HCT116 (cell line): ENCODE data around the gene UPP2. TPM values are rescaled to one million over a fixed set of nuclear protein-coding genes. Genes with fewer than 3 reads are reported as not detected.

ENCODE experiments used
- ATAC-seq: fragments of 200-7000 bp; cut with Tn5 transposase; 2 replicates; pipeline ENCODE4 v1.9.1; 2020; ENCODE audit warnings: mild to moderate bottlenecking, moderate library complexity
- BruUV-seq: library from RNA; stranded (reverse); fragments of 400-500 nt; replicated peaks from 2 replicates; lab custom pipeline; 2021; lab: Mats Ljungman, UMichigan
- CTCF ChIA-PET: fragments of 300-600 bp; sonication (Branson Sonifier 250); formaldehyde crosslinking; loops from one replicate; lab custom pipeline; 2021; ENCODE audit warnings: antibody characterized with exemption; lab: Charles Lee
- POLR2A ChIA-PET: fragments of 300-600, 350-600 bp; sonication (Branson Sonifier 250); formaldehyde crosslinking; loops from one replicate; lab custom pipeline; 2021; ENCODE audit warnings: antibody characterized with exemption; lab: Charles Lee
- RAD21 ChIA-PET, 2 experiments: fragments of 300-600 bp; sonication (Branson Sonifier 250); formaldehyde crosslinking; loops; one replicate each; lab custom pipeline; 2023; ENCODE audit warnings: low total read pairs in 2 of 2; ENCODE audit not compliant: uncharacterized antibody in 2 of 2, unreplicated experiment in 2 of 2, low non-redundant PET in 1 of 2; lab: Charles Lee
- DNase-seq: peaks from one replicate; pipeline ENCODE4 v3.0.0-alpha.2; 2010; ENCODE audit warnings: low read depth, low spot score
- H2AFZ ChIP-seq: fragments of 200-600 bp; shearing (Covaris generic), sonication (generic); 2 replicates; pipeline ENCODE4 v1.6.1; 2017; ENCODE audit warnings: low read depth, mixed run types, mixed read lengths, antibody characterized with exemption, low read length; ENCODE audit not compliant: poor library complexity, severe bottlenecking
- H3K27ac ChIP-seq: 2 replicates; pipeline ENCODE4 v1.5.1; 2012; ENCODE audit warnings: low read depth, low read length
- H3K27me3 ChIP-seq: fragments of 200-600 bp; sonication (generic); 2 replicates; pipeline ENCODE4 v1.6.1; 2016; ENCODE audit warnings: mixed run types, low read length, mixed read lengths; ENCODE audit not compliant: insufficient read depth
- H3K36me3 ChIP-seq, 2 experiments: fragments of 200-500 bp in 1 of 2; fragments of 200-600 bp in 1 of 2; sonication (Bioruptor generic) in 1 of 2; sonication (generic) in 1 of 2; 2 replicates each; pipeline versions ENCODE4 v1.5.1 to v1.6.1; 2014 to 2016; ENCODE audit warnings: low read length in 2 of 2, inconsistent platforms in 1 of 2, mixed read lengths in 1 of 2, mixed run types in 1 of 2; ENCODE audit not compliant: insufficient read depth in 2 of 2, control insufficient read depth in 1 of 2
- H3K4me1 ChIP-seq, 2 experiments: fragments of 200-600 bp in 1 of 2; sonication (generic) in 1 of 2; 2 replicates each; pipeline versions ENCODE4 v1.5.1 to v1.6.1; 2012 to 2017; ENCODE audit warnings: low read length in 2 of 2, inconsistent platforms in 1 of 2, mild to moderate bottlenecking in 1 of 2, mixed read lengths in 1 of 2, mixed run types in 1 of 2, moderate library complexity in 1 of 2; ENCODE audit not compliant: insufficient read depth in 2 of 2, control insufficient read depth in 1 of 2
- H3K4me2 ChIP-seq: fragments of 200-600 bp; sonication (generic); 2 replicates; pipeline ENCODE4 v1.6.1; 2017; ENCODE audit warnings: mixed run types, low read length, mixed read lengths
- H3K4me3 ChIP-seq, 2 experiments: fragments of 200-600 bp in 1 of 2; sonication (generic) in 1 of 2; replicated peaks in 1 of 2; 2 replicates each; pipeline ENCODE4 v1.5.1; 2011 to 2016; ENCODE audit warnings: low read length in 2 of 2, control low read depth in 1 of 2, low read depth in 1 of 2, mild to moderate bottlenecking in 1 of 2, mixed read lengths in 1 of 2, mixed run types in 1 of 2
- H3K79me2 ChIP-seq: fragments of 200-600 bp; sonication (generic); 2 replicates; pipeline ENCODE4 v1.6.1; 2017; ENCODE audit warnings: mild to moderate bottlenecking, mixed run types, low read length, moderate library complexity, mixed read lengths; ENCODE audit not compliant: insufficient read depth
- H3K9ac ChIP-seq: fragments of 200-600 bp; sonication (generic); 2 replicates; pipeline ENCODE4 v1.6.1; 2016; ENCODE audit warnings: low read length, mixed read lengths
- H3K9me2 ChIP-seq: fragments of 200-600 bp; sonication (generic), shearing (Covaris generic); 2 replicates; pipeline ENCODE4 v1.6.1; 2017; ENCODE audit warnings: mixed run types, mild to moderate bottlenecking, moderate library complexity; ENCODE audit not compliant: insufficient read depth
- H3K9me3 ChIP-seq, 2 experiments: fragments of 200-500 bp in 1 of 2; fragments of 200-600 bp in 1 of 2; sonication (Bioruptor generic) in 1 of 2; sonication (generic) in 1 of 2; 2 replicates each; pipeline ENCODE4 v1.6.1; 2014 to 2017; ENCODE audit warnings: low read length in 2 of 2, mixed read lengths in 2 of 2, inconsistent platforms in 1 of 2, low read depth in 1 of 2, mild to moderate bottlenecking in 1 of 2, mixed run types in 1 of 2, moderate library complexity in 1 of 2; ENCODE audit not compliant: control insufficient read depth in 1 of 2, insufficient read depth in 1 of 2
- H4K20me1 ChIP-seq: fragments of 200-600 bp; sonication (generic), shearing (Covaris generic); 2 replicates; pipeline ENCODE4 v1.6.1; 2017; ENCODE audit warnings: mixed run types, mild to moderate bottlenecking, moderate library complexity; ENCODE audit not compliant: insufficient read depth
- CBX3 ChIP-seq: IDR thresholded peaks from 2 replicates; pipeline ENCODE4 v1.6.1; 2012; ENCODE audit warnings: low read depth
- EZH2 ChIP-seq: fragments of 200-600 bp; sonication (generic); IDR thresholded peaks from 2 replicates; pipeline ENCODE4 v1.6.1; 2017; ENCODE audit warnings: antibody characterized with exemption, mixed run types
- EZH2phosphoT487 ChIP-seq: fragments of 200-600 bp; IDR thresholded peaks from 2 replicates; pipeline ENCODE4 v1.6.1; 2018; ENCODE audit warnings: antibody characterized with exemption, borderline replicate concordance
- FOSL1 ChIP-seq: IDR thresholded peaks from 2 replicates; pipeline ENCODE4 v1.6.1; 2012; ENCODE audit warnings: low read depth
- MAX ChIP-seq: IDR thresholded peaks from 2 replicates; pipeline ENCODE4 v1.6.1; 2012
- RAD21 ChIP-seq: IDR thresholded peaks from 2 replicates; pipeline ENCODE4 v1.6.1; 2012; ENCODE audit warnings: low read depth, mild to moderate bottlenecking
- REST ChIP-seq: IDR thresholded peaks from 2 replicates; pipeline ENCODE4 v1.6.1; 2012; ENCODE audit warnings: low read depth
- SIN3A ChIP-seq: IDR thresholded peaks from 2 replicates; pipeline ENCODE4 v1.6.1; 2012; ENCODE audit warnings: low read depth
- SP1 ChIP-seq: IDR thresholded peaks from 2 replicates; pipeline ENCODE4 v1.6.1; 2012; ENCODE audit warnings: low read depth
- SRF ChIP-seq: IDR thresholded peaks from 2 replicates; pipeline ENCODE4 v1.6.1; 2012; ENCODE audit warnings: low read depth
- YY1 ChIP-seq: IDR thresholded peaks from 2 replicates; pipeline ENCODE4 v1.6.1; 2011; ENCODE audit warnings: low read length, low read depth, moderate library complexity, mild to moderate bottlenecking; ENCODE audit not compliant: insufficient replicate concordance; ENCODE audit errors: extremely low read depth
- ZBTB33 ChIP-seq: IDR thresholded peaks from 2 replicates; pipeline ENCODE4 v1.6.1; 2011; ENCODE audit warnings: mild to moderate bottlenecking, low read length, moderate library complexity; ENCODE audit not compliant: insufficient replicate concordance; ENCODE audit errors: extremely low read depth
- intact Hi-C: fragments of 100-400 bp; cut with micrococcal nuclease; formaldehyde crosslinking; loops from 2 replicates; pipeline ENCODE4 v1.10.0; 2022
- total RNA-seq: library from RNA; stranded (reverse); gene quantifications from one replicate; pipeline ENCODE4 v1.2.1, GENCODE V29; 2021; ENCODE audit not compliant: unreplicated experiment

UPP2 gene
- total RNA-seq, 1 experiment from 2014 or later, result not detected

- TF ChIP-seq ZBTB33 (no peak), EZH2 (no peak), RAD21 (no peak), YY1 (no peak), SRF (no peak)
- TF ChIP-seq, all 23 proteins: peak for 0
Measured at GRCh38 chr2:158174956-158175355, 73.3 kb downstream of the UPP2 start (continued).

- no peak for DNase-seq
- BruUV-seq, result no TSS peak
- Histone ChIP-seq H3K4me1 (no peaks in the 10 kb centered on the region), H3K27me3 (no peaks in the 10 kb centered on the region), H3K36me3 (no peaks in the 10 kb centered on the region), H3K9me3 (no peaks in the 10 kb centered on the region), H3K27ac (no peak overlapping the region), H3K4me3 (no peak overlapping the region), H3K9me2 (no peaks in the 10 kb centered on the region), H3K4me2 (no peak overlapping the region), H2AFZ (no peak overlapping the region), H3K9ac (no peak overlapping the region), H4K20me1 (no peaks in the 10 kb centered on the region), H3K79me2 (no peaks in the 10 kb centered on the region)
- ATAC-seq, result no peak
- ChIA-PET CTCF (interaction anchor here (1.7 to 4.7 kb wide), 3 partner anchors 440 to 576 kb away, joined by 9 to 31 read pairs (median 16); no protein-coding TSS in a partner anchor), POLR2A (no interaction called here), RAD21 (interaction anchor here (0.7 to 2.5 kb wide), 2 partner anchors 137 to 567 kb away, joined by 3 to 9 read pairs; no protein-coding TSS in a partner anchor)
- TF ChIP-seq EZH2phosphoT487 (no peak), SP1 (no peak), SIN3A (no peak), MAX (no peak), EZH2 (no peak), REST (no peak), FOSL1 (no peak), CBX3 (no peak)
- intact Hi-C loops, result loop anchor here (1.0 kb wide), 1 partner anchor 575 kb away; no protein-coding TSS in a partner anchor
Measured at GRCh38 chr2:158178646-158179045, 77.0 kb downstream of the UPP2 start.
